Measurements from ENCODE around the gene ATRAID. TPM values are rescaled to one million over a fixed set of nuclear protein-coding genes. Genes with fewer than 3 reads are reported as not detected.

The ATRAID gene
- total RNA-seq, 6 donors from 2014 or later = 53.4 to 126 (median 112) TPM

GRCh38 chr2:27227501-27227900 lies 15.7 kb downstream of the ATRAID start:
- Histone ChIP-seq H3K9me3 (no peaks in the 10 kb centered on the region), H3K4me1 (no peaks in the 10 kb centered on the region), H3K27ac (no peak overlapping the region), H3K27me3 (no peaks in the 10 kb centered on the region), H3K4me3 (no peak overlapping the region), H3K36me3 (peaks cover 16 to 98% (median 78%) of the 10 kb centered on the region in 4 donors)
- WGBS, 2 donors = 91 to 92% methylated on average over 2 of the region's 2 CpGs
- ATAC-seq (ENCODE audit: low FRiP score in 2 of 2) = no peak
- no peak for DNase-seq
- TF ChIP-seq POLR2A (IDR thresholded peaks at IDR 0.05) = no peak

- H3K4me3 ChIP-seq = no peak overlapping the region
- no peaks in the 10 kb centered on the region for H3K9me3 ChIP-seq
- H3K4me1 ChIP-seq = no peaks in the 10 kb centered on the region
- TF ChIP-seq EP300 (IDR thresholded peaks at IDR 0.05) (no peak), POLR2A (IDR thresholded peaks at IDR 0.05) (no peak), POLR2AphosphoS5 (IDR thresholded peaks at IDR 0.05) (no peak)
- TF ChIP-seq, protein P1, sequence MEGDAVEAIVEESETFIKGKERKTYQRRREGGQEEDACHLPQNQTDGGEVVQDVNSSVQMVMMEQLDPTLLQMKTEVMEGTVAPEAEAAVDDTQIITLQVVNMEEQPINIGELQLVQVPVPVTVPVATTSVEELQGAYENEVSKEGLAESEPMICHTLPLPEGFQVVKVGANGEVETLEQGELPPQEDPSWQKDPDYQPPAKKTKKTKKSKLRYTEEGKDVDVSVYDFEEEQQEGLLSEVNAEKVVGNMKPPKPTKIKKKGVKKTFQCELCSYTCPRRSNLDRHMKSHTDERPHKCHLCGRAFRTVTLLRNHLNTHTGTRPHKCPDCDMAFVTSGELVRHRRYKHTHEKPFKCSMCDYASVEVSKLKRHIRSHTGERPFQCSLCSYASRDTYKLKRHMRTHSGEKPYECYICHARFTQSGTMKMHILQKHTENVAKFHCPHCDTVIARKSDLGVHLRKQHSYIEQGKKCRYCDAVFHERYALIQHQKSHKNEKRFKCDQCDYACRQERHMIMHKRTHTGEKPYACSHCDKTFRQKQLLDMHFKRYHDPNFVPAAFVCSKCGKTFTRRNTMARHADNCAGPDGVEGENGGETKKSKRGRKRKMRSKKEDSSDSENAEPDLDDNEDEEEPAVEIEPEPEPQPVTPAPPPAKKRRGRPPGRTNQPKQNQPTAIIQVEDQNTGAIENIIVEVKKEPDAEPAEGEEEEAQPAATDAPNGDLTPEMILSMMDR (IDR thresholded peaks at IDR 0.05) = no peak
- no peak for DNase-seq
- WGBS, 2 donors = 96% methylated on average over 13 of the region's 13 CpGs
- H3K36me3 ChIP-seq = peaks cover 36 to 98% (median 82%) of the 10 kb centered on the region in 4 donors
- no peak for ATAC-seq (ENCODE audit: low FRiP score in 2 of 2)
- no peak overlapping the region for H3K27ac ChIP-seq
- H3K27me3 ChIP-seq = no peaks in the 10 kb centered on the region
Measured at GRCh38 chr2:27231921-27232320, 20.1 kb downstream of the ATRAID start.

DNA sequence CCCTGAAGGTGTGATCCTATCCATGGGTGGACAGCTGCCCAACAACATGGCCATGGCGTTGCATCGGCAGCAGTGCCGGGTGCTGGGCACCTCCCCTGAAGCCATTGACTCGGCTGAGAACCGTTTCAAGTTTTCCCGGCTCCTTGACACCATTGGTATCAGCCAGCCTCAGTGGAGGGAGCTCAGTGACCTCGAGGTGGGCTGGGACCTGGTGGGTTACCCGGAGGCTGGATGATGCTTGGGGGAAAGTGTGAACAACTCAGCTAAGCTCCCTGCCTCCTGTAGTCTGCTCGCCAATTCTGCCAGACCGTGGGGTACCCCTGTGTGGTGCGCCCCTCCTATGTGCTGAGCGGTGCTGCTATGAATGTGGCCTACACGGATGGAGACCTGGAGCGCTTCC lies 21.5 kb downstream of the ATRAID start:
- DNase-seq (no peak), ATAC-seq (ENCODE audit: low FRiP score in 2 of 2) (peak in 1 of 2 donors; percentile 7)
- H3K4me3 ChIP-seq = no peak overlapping the region
- no peak overlapping the region for H3K27ac ChIP-seq
- H3K4me1 ChIP-seq = no peaks in the 10 kb centered on the region
- no peaks in the 10 kb centered on the region for H3K9me3 ChIP-seq
- no peak for TF ChIP-seq POLR2A (IDR thresholded peaks at IDR 0.05)
- TF ChIP-seq EP300 (IDR thresholded peaks at IDR 0.05) = no peak
- TF ChIP-seq, protein P1 (IDR thresholded peaks at IDR 0.05) = no peak
- no peak for TF ChIP-seq POLR2AphosphoS5 (IDR thresholded peaks at IDR 0.05)
- H3K36me3 ChIP-seq = peaks cover 44 to 99% (median 86%) of the 10 kb centered on the region in 4 donors
- H3K27me3 ChIP-seq = no peaks in the 10 kb centered on the region
- WGBS, 2 donors = 93 to 95% methylated on average over 9 to 14 of the region's 14 CpGs

DNA sequence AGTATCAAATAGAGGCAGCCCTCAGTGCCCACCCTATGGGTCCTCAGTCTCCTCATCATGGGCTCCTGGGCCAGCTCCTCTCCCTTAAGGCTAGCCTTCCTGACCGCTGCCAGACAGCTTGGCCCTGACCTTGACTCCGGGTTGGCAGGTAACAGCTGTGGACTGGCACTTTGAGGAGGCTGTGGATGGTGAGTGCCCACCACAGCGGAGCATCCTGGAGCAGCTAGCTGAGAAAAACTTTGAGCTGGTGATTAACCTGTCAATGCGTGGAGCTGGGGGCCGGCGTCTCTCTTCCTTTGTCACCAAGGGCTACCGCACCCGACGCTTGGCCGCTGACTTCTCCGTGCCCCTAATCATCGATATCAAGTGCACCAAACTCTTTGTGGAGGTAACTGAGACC lies 24.3 kb downstream of the ATRAID start:
- no peaks in the 10 kb centered on the region for H3K27me3 ChIP-seq
- ATAC-seq (ENCODE audit: low FRiP score in 2 of 2) (no peak), DNase-seq (no peak)
- 97% methylated on average over 10 of the region's 12 CpGs for WGBS, 2 donors
- TF ChIP-seq POLR2A (IDR thresholded peaks at IDR 0.05) (no peak), POLR2AphosphoS5 (IDR thresholded peaks at IDR 0.05) (no peak), EP300 (IDR thresholded peaks at IDR 0.05) (no peak)
- TF ChIP-seq, protein P1 (IDR thresholded peaks at IDR 0.05) = no peak
- no peaks in the 10 kb centered on the region for H3K9me3 ChIP-seq
- peaks cover 48 to 100% (median 100%) of the 10 kb centered on the region in 4 donors for H3K36me3 ChIP-seq
- H3K27ac ChIP-seq = no peak overlapping the region
- no peak overlapping the region for H3K4me3 ChIP-seq
- no peaks in the 10 kb centered on the region for H3K4me1 ChIP-seq

GRCh38 chr2:27236626-27237025 lies 24.8 kb downstream of the ATRAID start:
- no peak for TF ChIP-seq EP300 (IDR thresholded peaks at IDR 0.05)
- TF ChIP-seq, protein P1 (IDR thresholded peaks at IDR 0.05) = no peak
- TF ChIP-seq POLR2A (IDR thresholded peaks at IDR 0.05) = no peak
- TF ChIP-seq POLR2AphosphoS5 (IDR thresholded peaks at IDR 0.05) = no peak
- Histone ChIP-seq H3K36me3 (peaks cover 48 to 100% (median 100%) of the 10 kb centered on the region in 4 donors), H3K9me3 (no peaks in the 10 kb centered on the region), H3K27me3 (no peaks in the 10 kb centered on the region), H3K4me3 (no peak overlapping the region), H3K27ac (no peak overlapping the region), H3K4me1 (no peaks in the 10 kb centered on the region)
- DNase-seq = no peak
- no peak for ATAC-seq (ENCODE audit: low FRiP score in 2 of 2)
- WGBS, 2 donors = 87 to 100% methylated on average over 3 of the region's 3 CpGs

Data from upper lobe of left lung (tissue), 6 donors.